HG02943 (cell line): ENCODE data around the gene LRBA.

ENCODE experiments used
- ATAC-seq: cut with Tn5 transposase; IDR thresholded peaks from one replicate; pipeline ENCODE4 v1.9.1; 2021; ENCODE audit warnings: mild to moderate bottlenecking, low read depth, moderate library complexity; ENCODE audit not compliant: unreplicated experiment

LRBA gene

GRCh38 chr4:150475763-150476162 is 539.3 kb downstream of the LRBA start:
- ATAC-seq, result no peak

GRCh38 chr4:150464523-150464922 is 550.6 kb downstream of the LRBA start:
- ATAC-seq, result no peak

GRCh38 chr4:150462743-150463142 is 552.3 kb downstream of the LRBA start:
- no peak for ATAC-seq

GRCh38 chr4:150461957-150462356 is 553.1 kb downstream of the LRBA start:
- no peak for ATAC-seq

DNA sequence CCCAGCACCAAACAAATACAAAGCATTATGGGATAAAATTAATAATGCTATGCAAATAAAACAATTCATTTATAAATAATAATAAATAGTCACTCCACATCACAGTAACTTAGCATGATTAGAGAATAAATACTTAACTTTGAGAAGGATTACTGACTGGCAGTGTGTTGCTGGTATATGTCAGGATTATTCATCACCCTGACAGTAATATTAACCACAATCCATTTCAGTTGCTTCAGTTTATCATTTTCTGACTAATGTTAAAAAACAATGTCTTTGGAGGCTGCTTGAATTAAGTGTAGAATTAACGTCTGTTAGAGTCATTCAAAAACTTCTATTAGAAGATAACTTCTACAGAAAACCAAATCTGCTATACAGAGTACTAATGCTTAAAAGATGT is 557.3 kb downstream of the LRBA start:
- ATAC-seq, result no peak

- no peak for ATAC-seq
These were observed 563.2 kb downstream of the LRBA start for GRCh38 chr4:150451883-150452282.

GRCh38 chr4:150447356-150447755 is 567.7 kb downstream of the LRBA start:
- no peak for ATAC-seq

DNA sequence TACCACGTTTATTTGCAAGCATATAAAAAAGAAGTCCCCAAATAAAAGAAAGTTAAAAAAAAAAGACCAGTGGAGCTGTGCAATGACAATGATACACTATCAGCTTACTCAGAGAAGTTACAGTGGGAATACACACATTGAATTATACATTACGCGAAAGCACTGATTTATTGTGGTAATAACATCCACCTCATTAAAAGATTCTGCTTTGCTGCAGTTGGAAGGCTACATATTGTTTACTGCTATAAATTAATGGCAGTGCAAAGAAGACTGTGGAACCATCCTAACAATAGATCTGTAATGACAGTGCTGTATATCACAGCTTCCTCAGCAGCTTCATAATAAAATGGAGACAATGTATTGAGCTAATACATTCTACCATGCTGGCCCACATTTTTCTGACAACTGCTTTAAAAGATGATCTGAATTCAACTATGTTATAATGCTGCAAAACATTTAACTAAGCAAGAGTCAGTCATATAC is 575.6 kb downstream of the LRBA start:
- ATAC-seq, result no peak

DNA sequence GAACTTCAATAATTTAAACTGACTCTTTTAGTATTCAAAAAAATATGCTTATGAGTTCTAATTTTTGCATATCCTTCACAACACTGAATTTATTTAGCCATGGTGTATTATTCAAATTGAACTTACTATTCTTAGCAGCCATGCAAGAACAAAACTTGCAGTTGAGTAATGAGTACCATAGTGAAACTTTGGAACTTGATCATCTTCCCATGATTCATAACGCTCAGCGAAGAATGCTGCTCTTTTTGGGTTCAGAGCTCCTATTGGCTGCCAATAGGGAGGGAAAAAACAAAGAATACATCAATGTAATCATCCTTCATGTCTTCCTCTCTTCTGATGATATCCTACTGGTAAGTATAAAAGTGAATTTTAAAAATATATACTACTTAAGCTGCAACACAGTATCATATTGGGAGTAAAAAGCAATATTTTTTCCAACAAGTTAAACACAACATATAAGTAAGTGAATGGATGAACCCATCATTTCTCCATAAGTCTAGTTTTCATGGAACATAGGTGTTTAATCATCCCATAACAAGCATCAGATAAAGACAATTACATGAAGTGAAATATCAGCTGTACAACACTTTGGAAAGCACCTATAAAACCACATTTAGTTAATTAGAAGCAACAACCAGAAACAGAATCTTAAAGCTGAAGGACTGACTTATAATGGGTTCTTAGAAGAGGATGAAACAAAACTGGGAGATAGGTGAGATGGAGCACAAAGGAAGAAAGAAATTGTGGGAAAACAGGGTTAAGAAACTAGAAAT is 578.3 kb downstream of the LRBA start:
- no peak for ATAC-seq

DNA sequence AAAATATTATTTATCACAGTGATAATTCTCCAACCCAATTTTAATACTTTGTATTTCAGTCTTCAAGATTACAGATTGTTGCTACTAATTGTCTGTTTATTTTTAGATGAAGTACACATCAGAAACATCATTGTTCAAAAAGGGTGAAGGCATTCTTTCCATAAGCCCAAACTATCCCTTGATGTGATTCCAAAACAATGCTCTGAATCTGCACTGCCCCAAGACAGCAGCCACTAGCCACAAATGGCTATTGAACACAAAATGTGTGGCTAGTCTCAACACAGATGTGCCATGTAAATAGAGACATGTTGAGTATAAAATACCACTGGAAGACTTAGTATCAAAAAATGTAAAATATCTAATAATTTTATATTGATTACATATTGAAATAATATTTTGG is 583.9 kb downstream of the LRBA start:
- ATAC-seq, result no peak

DNA sequence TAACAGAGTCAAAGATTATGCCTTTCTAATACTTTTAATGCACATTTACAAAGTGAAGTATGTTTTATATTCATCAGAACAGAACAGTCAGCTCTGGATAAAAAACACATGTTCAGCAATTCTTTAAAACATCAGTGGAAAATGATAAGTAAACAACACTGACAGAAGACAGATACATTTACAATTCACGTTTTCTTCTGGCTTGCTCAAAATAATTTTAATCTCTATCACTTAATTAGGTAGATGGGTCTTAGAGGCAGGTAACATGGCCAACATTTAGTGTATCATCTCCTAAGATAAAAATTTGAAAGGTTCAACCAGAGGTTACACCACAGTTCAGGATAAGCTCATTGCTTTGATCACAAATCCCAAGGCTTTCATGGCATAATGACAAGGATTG is 589.9 kb downstream of the LRBA start:
- no peak for ATAC-seq

DNA sequence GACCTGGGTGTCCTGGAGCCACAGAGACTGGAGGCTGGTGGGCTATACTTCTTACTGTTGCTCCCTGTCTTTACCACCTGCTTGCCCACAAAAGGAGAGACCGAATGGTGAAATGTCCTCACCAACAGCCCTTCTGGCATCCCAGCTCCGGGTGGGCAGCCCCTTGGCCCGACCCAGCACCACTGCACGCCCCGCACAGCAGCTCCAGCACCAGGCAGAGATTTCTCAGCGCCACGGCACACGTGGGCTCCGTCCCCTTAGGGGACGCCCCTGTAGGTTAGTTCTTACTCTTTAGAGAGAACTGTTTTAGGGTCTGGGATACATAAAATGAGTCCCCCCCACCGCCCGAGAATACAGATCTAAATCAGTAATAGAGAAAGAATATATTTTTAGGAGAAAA is 591.6 kb downstream of the LRBA start:
- ATAC-seq, result no peak

DNA sequence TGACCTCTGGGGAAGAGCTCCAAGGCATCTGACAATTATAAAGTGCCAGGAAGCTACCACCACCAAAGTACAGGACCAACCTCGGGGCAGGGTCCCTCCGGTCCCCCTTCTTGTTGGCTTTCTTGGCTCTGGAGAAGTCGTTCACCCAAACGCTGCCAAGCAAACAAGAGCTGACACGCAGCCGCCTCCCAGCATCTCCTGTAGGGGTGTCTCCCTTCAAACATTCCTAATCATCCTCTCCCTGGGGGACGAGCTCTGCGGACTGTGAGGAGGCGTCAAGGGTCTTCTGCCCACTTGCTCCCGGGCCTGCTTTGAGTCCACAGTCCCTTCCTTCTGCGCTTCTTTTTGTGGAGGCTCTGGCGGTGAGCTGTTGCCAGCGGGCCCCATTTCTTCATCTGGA is 592.0 kb downstream of the LRBA start:
- no peak for ATAC-seq

GRCh38 chr4:150421612-150422011 is 593.5 kb downstream of the LRBA start:
- ATAC-seq, result no peak

- no peak for ATAC-seq
These were observed 595.1 kb downstream of the LRBA start for GRCh38 chr4:150419939-150420338.

DNA sequence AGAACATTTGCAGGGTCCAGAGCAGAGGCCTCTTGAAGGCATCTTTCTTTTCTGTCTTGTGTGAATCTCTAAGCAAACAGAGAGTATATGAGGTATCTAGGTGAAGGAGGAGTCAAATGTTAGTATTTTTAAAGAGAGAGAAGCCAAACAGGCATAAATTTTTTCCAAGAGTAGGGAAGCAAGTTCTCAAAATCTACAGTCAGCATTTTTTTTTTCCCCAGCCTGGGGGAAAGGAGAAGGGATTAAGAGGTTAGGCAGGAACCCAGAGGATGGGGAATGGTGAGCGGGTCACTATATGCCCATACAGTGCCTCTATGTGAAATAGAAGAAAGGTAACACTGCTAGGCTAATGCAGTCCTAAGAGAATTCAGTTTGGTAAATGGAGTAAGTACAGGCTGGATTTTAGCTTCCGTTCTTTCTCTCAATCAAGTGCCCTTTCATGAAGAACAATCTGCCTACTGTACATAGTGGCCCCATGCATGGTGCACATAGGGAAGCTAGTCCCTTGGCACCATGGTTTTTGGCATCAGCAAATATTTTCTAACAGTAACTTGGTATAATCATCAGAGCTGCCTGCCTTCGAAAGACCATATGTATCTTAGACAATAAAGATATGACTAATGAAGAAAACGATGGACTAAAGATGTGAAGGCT is 596.2 kb downstream of the LRBA start:
- ATAC-seq, result no peak

DNA sequence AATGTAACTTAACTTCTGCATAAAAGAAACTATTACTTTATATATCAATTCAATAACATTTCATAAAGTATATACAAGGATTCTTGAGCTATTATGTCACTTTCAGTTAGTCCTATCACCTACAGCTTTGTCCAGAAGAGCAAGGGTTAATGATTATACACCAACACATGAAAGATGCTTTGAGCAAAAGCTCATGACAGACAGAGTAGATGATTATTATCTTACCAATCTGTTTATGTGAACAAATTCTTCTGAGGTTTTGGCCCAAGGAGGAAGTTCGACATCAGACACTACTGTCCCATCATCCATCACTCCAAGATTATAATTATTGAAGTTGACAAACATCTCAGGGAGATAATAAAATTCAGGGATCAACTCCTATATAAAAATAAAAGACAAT is 599.9 kb downstream of the LRBA start:
- ATAC-seq, result no peak

DNA sequence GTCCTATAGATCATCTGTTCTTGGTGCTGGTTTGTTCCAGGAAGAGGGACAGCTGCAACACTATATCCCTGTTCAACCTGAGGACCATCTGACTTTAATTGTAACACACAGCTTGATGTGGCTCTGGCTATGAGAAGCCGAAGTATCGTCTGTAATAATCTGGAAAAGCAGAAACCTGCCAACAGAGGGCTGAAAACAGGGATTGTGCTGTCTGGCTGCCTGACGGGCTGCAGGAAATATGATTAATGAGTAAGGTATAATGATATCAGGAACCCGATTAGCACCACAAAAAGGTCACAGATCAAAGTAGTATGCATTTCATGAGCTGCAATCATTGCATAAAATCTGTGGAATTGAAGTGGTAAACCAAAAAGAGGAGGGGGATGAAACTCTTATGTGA is 603.6 kb downstream of the LRBA start:
- ATAC-seq, result no peak

- ATAC-seq, result no peak
These were observed 612.2 kb downstream of the LRBA start for GRCh38 chr4:150402871-150403272.

GRCh38 chr4:150401083-150401687 is 613.9 kb downstream of the LRBA start:
- no peak for ATAC-seq

DNA sequence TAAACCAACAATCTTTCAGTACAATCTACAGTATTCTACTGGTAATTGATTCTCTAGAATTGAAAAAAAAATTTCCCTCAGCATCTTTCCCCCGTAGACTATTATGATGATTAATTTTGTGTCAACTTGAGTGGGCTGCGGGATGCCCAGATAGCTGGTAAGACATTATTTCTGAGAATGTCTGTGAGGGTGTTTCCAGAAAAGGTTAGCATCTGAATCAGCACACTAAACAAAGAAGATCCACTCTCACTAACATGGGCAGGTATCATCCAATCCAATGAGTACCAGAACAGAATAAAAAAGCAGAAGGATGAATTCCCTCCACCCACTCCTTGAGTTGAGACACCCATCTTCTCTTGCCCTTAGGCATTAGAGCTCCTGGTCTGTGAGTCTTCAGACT is 619.2 kb downstream of the LRBA start:
- ATAC-seq, result no peak

DNA sequence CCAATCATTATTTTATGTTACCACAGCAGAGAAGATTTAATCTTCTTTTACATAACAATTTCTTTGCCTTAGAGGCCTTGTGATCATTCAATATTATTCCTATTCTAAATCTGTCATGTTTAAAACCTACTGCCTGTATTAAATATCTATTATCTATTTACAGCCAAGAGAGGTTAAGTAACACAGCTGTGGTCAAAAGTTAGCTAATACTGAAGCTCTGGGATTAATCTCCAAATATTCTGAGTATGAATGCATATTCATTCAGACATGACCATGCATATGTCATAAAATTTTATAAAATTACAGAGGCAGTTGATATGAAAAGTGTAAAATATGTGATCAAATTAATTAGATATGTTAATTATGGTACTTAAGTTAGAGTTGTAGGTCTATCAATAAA is 621.0 kb downstream of the LRBA start:
- ATAC-seq, result no peak
